ENCODE measurements around the gene RGS19.

Gene RGS19

GRCh38 chr20:64077541-64077875, 1.8 kb downstream of the RGS19 start:
- DNase-seq (ENCODE audit: low spot score) = no peak

GRCh38 chr20:64077094-64077493, 2.2 kb downstream of the RGS19 start:
- no peak for DNase-seq (ENCODE audit: low spot score)

GRCh38 chr20:64076061-64076997, 3.0 kb downstream of the RGS19 start:
- no peak for DNase-seq (ENCODE audit: low spot score)

GRCh38 chr20:64075556-64075955, 3.8 kb downstream of the RGS19 start:
- no peak for DNase-seq (ENCODE audit: low spot score)

GRCh38 chr20:64074963-64075362, 4.4 kb downstream of the RGS19 start:
- DNase-seq (ENCODE audit: low spot score) = no peak

GRCh38 chr20:64074184-64074789, 5.0 kb downstream of the RGS19 start:
- DNase-seq (ENCODE audit: low spot score) = no peak

- DNase-seq (ENCODE audit: low spot score) = no peak
These were observed 5.7 kb downstream of the RGS19 start for GRCh38 chr20:64073476-64074183.

- DNase-seq (ENCODE audit: low spot score) = no peak
These were observed 6.7 kb downstream of the RGS19 start for GRCh38 chr20:64072498-64073063.

- DNase-seq (ENCODE audit: low spot score) = no peak
These were observed 7.7 kb downstream of the RGS19 start for GRCh38 chr20:64071341-64072332.

- no peak for DNase-seq (ENCODE audit: low spot score)
These were observed 8.9 kb downstream of the RGS19 start for GRCh38 chr20:64070244-64070993.

GRCh38 chr20:64069614-64070243, 9.6 kb downstream of the RGS19 start:
- DNase-seq (ENCODE audit: low spot score) = peak; percentile 68

GRCh38 chr20:64069209-64069613, 10.1 kb downstream of the RGS19 start:
- no peak for DNase-seq (ENCODE audit: low spot score)

GRCh38 chr20:64068386-64069208, 10.7 kb downstream of the RGS19 start:
- no peak for DNase-seq (ENCODE audit: low spot score)

GRCh38 chr20:64067733-64068307, 11.5 kb downstream of the RGS19 start:
- DNase-seq (ENCODE audit: low spot score) = no peak

GRCh38 chr20:64067005-64067632, 12.2 kb downstream of the RGS19 start:
- no peak for DNase-seq (ENCODE audit: low spot score)

GRCh38 chr20:64065974-64066343, 13.4 kb downstream of the RGS19 start:
- peak; percentile 89 for DNase-seq (ENCODE audit: low spot score)

GRCh38 chr20:64065062-64065973, 14.0 kb downstream of the RGS19 start:
- no peak for DNase-seq (ENCODE audit: low spot score)

Data from hepatic stellate cell (primary cell).